Colonic mucosa (tissue), 4 donors: ENCODE results near the gene ZNF75A. TPM values are rescaled to one million over a fixed set of nuclear protein-coding genes. Genes with fewer than 3 reads are reported as not detected.

Experiments
- DNase-seq: peaks from one replicate; pipeline ENCODE4 v3.0.0-alpha.2; 2020
- H3K27ac ChIP-seq: fragments of 200-600 bp; one replicate; pipeline ENCODE4 v1.8.0; 2021
- H3K27me3 ChIP-seq: fragments of 200-600 bp; one replicate; pipeline ENCODE4 v1.8.0; 2021
- H3K36me3 ChIP-seq: fragments of 200-600 bp; one replicate; pipeline ENCODE4 v1.8.0; 2021
- H3K4me1 ChIP-seq: fragments of 200-600 bp; one replicate; pipeline ENCODE4 v1.8.0; 2021; ENCODE audit warnings: mild to moderate bottlenecking
- H3K4me3 ChIP-seq: fragments of 200-600 bp; one replicate; pipeline ENCODE4 v1.8.0; 2021
- H3K9ac ChIP-seq, 2 donors: one replicate each; pipeline ENCODE4 v1.7.0; 2013; ENCODE audit warnings: control low read depth in 2 of 2, low read depth in 2 of 2, low read length in 2 of 2
- H3K9me3 ChIP-seq: fragments of 200-600 bp; one replicate; pipeline ENCODE4 v1.8.0; 2021
- CTCF ChIP-seq: fragments of 200-600 bp; IDR thresholded peaks from one replicate; pipeline ENCODE4 v1.8.0; 2022; ENCODE audit warnings: antibody characterized with exemption, mild to moderate bottlenecking
- intact Hi-C: fragments of 100-400 bp; cut with DNase I; formaldehyde crosslinking; loops from one replicate; pipeline ENCODE4 v1.14.1; 2022
- total RNA-seq, 2 donors: library from RNA; stranded (reverse); fragmentation: NEBNext Ultra II Directional in 1 of 2; extraction: Animal tissue kit (Norgen Biotek cat#: 25700) in 1 of 2; gene quantifications; one replicate each; pipeline ENCODE4 v1.2.1, GENCODE V29; 2021
- donor health status: healthy.
- donor health status: DM: no; HTN: no; CAD: no.
- donor health status: DM: no; HTN: no; CAD: no.

ZNF75A gene
- total RNA-seq, 2 donors from 2014 or later, result 14.2 to 20.5 TPM

GRCh38 chr16:3274947-3275346, 30.4 kb upstream of the ZNF75A start:
- no peak overlapping the region for H3K27ac ChIP-seq
- H3K4me1 ChIP-seq, result no peaks in the 10 kb centered on the region
- intact Hi-C loops, result no loop called here
- H3K9ac ChIP-seq, result no peak overlapping the region
- no peak for DNase-seq
- H3K36me3 ChIP-seq, result no peaks in the 10 kb centered on the region
- H3K9me3 ChIP-seq, result no peaks in the 10 kb centered on the region
- no peak for TF ChIP-seq CTCF
- no peaks in the 10 kb centered on the region for H3K27me3 ChIP-seq
- no peak overlapping the region for H3K4me3 ChIP-seq

DNA sequence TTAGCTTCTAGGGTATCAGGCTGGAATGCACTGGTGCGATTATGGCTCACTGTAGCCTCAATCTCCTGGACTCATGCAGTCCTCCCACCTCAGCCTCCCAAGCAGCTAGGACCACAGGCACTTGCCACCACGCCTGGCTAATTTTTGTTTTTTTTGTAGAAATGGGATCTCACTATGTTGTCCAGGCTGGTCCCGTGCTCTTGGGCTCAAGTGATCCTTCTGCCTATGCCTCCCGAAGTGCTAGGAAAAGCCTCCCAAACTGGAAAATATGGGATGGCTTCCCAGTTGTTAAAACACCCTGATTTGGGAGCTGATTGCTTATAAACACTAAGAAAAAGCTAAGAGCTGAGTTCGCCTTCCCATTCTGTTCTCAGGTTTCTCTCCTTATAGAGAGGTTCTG, 28.6 kb upstream of the ZNF75A start:
- intact Hi-C loops, result no loop called here
- no peaks in the 10 kb centered on the region for H3K9me3 ChIP-seq
- H3K9ac ChIP-seq, result no peak overlapping the region
- DNase-seq, result no peak
- H3K4me1 ChIP-seq, result peaks cover under 1% of the 10 kb centered on the region
- TF ChIP-seq CTCF, result no peak
- H3K27me3 ChIP-seq, result no peaks in the 10 kb centered on the region
- H3K4me3 ChIP-seq, result no peak overlapping the region
- no peaks in the 10 kb centered on the region for H3K36me3 ChIP-seq
- no peak overlapping the region for H3K27ac ChIP-seq

DNA sequence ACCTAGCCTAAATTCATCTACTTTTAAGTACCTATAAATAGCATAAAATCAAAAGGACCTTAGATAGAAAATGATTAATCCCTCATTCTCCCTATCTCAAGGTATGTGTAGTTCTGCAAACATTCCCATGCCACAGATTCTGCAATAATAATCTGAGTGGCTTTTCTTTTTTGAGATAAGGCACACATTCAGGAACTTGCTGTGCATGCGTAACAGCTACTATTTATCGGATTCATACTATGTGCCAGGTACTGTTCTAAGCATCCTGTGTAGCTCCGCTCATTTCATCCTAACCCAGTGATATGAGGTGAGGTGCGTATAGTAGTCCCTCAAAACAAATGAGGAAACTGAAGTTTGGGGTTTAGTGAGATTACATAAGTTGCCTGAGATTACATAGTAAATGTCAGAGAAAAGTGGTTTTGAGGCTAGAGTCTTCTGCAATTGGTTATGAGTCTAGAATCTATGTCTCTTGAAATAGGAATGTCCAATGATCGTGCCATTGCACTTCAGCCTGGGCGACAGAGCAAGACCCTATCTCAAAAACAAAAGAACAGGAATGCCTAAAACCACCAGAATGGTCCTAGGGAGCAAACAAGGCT, 24.0 kb upstream of the ZNF75A start:
- no peak overlapping the region for H3K9ac ChIP-seq
- H3K4me3 ChIP-seq, result no peak overlapping the region
- no peaks in the 10 kb centered on the region for H3K27me3 ChIP-seq
- intact Hi-C loops, result loop anchor here (10.0 kb wide), 1 partner anchor 223 kb away; the partner anchor contains the start of gene CLUAP1
- H3K36me3 ChIP-seq, result no peaks in the 10 kb centered on the region
- no peak for TF ChIP-seq CTCF
- peaks cover 15% of the 10 kb centered on the region for H3K4me1 ChIP-seq
- H3K9me3 ChIP-seq, result no peaks in the 10 kb centered on the region
- no peak for DNase-seq
- H3K27ac ChIP-seq, result no peak overlapping the region

DNA sequence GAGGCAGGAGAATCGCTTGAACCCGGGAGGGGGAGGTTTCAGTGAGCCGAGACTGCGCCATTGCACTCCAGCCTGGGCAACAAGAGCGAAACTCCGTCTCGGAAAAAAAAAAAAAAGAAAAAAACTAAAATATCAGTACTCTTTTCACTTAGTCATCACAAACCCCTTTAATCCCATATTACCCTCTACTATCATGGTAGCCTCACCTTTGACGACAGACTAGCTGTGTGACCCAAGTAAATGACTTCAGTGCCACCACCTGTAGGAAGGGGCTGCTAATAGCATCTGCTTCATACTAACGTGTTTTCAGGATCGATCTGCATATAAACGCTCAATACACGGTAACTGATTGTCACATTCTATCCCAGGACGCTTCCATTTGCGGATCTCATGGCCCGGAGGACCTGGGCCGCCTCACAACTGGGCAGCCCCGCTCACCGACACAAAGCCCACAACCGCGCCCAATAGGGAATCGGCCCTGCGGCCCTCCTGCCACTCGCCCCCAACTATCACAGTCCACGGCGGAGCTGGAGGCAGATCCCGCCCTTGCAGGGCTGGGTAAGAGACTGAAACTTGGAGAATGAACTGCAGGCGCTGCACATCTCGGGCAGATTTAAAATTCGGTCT, 23.1 kb upstream of the ZNF75A start:
- Histone ChIP-seq H3K9ac (peak overlapping the region; percentile 89 to 93), H3K9me3 (no peaks in the 10 kb centered on the region), H3K4me1 (peaks cover 15% of the 10 kb centered on the region), H3K4me3 (peak overlapping the region; percentile 84), H3K36me3 (no peaks in the 10 kb centered on the region), H3K27me3 (no peaks in the 10 kb centered on the region), H3K27ac (peak overlapping the region; percentile 96)
- intact Hi-C loops, result loop anchor here (10.0 kb wide), 1 partner anchor 223 kb away; the partner anchor contains the start of gene CLUAP1
- no peak for DNase-seq
- no peak for TF ChIP-seq CTCF

DNA sequence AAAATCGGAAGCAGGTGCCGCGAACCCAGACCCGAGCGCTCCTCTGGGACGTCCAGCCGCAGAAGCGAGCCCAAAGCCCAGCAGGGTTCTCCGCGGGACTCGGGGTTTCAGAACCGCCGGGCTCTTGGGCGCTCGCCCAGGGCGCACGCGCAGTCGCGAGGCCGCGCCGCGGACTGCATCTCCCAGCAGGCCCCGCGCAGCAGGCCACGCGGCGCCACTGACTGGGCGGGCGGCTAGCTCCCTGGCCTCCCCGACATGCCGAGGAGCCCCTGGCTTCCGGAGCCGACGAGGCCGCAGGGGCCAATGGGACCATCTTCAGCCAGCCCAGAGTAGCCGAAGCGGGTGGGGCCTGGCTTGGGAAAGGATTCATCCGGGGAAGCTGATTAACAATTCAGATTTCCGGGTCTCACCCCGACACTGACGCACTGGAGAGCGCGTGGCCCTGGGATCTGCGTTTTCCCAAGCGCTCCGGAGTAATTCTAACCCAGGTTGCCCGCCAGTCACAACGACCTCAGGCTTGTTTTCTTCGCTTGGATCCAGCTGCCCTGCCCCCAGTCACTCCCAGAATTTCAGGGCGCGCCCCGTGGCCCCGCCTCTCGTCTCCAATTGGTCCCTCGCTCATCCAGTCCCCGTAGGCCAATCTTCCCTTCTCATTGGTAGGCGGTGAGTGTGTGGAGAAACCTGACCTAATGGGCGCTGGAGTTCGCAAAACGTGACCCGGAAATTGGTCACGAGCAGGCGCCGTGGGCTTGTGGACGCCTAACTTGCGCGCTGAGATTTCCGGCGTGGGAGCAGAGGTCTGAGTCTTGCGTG, 22.4 kb upstream of the ZNF75A start, which contains the start of gene ZNF263:
Gene ZNF263, plus strand, starts transcription at position 762 of the 813 bp plus-strand sequence. CDS start 328 bp downstream, outside the sequence.
- H3K4me3 ChIP-seq, result peak within 1 kb of the TSS; percentile 84
- H3K36me3 ChIP-seq, result no peaks in the 10 kb centered on the region
- intact Hi-C loops, result loop anchor here (10.0 kb wide), 1 partner anchor 222 kb away; the partner anchor contains the start of gene CLUAP1
- H3K4me1 ChIP-seq, result peaks cover 15% of the 10 kb centered on the region
- DNase-seq, result peak; percentile 99
- no peaks in the 10 kb centered on the region for H3K9me3 ChIP-seq
- TF ChIP-seq CTCF, result no peak
- H3K27ac ChIP-seq, result peak within 1 kb of the TSS; percentile 96
- H3K27me3 ChIP-seq, result no peaks in the 10 kb centered on the region
- H3K9ac ChIP-seq, result peak within 1 kb of the TSS; percentile 89 to 96
